Sigmoid colon (tissue), 4 donors: Measurements from ENCODE around the gene ELOVL5.

Source experiments
- CTCF ChIP-seq, 4 experiments: fragments of 450-650 bp in 3 of 4; fragments of 200-600 bp in 1 of 4; IDR thresholded peaks; one replicate each; pipeline ENCODE4 v1.5.1; 2016 to 2019; ENCODE audit warnings: antibody characterized with exemption in 4 of 4, mild to moderate bottlenecking in 3 of 4, moderate library complexity in 2 of 4
- EP300 ChIP-seq, 4 donors: sonication (generic); formaldehyde crosslinking; IDR thresholded peaks; one replicate each; pipeline ENCODE4 v1.6.1; 2017; ENCODE audit warnings: antibody characterized with exemption in 4 of 4
- POLR2A ChIP-seq, 2 donors: fragments of 450-650 bp; IDR thresholded peaks; one replicate each; pipeline ENCODE4 v1.6.1; 2016; ENCODE audit warnings: antibody characterized with exemption in 2 of 2, mild to moderate bottlenecking in 2 of 2, moderate library complexity in 2 of 2

DNA sequence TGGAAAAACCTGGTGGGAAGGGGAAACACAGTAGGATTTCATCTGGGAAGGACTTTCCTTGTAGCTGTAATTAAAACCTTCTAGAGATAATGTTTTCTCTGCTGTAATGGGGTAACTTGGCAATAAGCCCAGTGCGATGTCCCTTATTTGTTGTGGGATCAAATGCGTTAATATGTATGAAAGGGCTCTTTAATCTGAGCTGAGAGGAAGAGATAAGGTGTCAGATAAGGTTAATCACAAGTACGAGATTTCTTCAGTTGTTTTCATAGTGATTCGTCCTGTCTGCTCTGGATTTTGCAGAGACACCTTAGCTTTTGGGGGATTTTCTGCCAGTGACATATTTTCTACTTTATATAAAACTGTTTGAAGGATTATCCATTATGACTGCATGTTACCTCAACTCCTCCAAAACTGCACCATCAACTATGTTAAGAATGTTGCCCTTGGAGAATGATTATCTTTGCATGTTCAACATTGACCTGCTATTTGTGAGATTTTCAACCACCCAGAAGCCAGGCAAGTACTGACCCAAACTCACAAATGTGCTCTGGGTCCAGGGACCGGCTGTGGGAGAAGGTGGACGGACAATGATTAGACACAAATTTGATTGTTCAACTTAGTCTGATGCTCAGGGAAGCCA lies 21.2 kb upstream of the ELOVL5 start:
- TF ChIP-seq CTCF (IDR thresholded peaks at IDR 0.05) = no peak
- no peak for TF ChIP-seq POLR2A (IDR thresholded peaks at IDR 0.05)
- TF ChIP-seq EP300 (IDR thresholded peaks at IDR 0.05) = no peak
